ENCODE measurements around the gene TMEM234. TPM values are rescaled to one million over a fixed set of nuclear protein-coding genes. Genes with fewer than 3 reads are reported as not detected.
A peak's percentile ranks its signal among the peaks of the same experiment; 100 is the strongest.

Gene TMEM234
- total and polyA plus RNA-seq, 2 of the 13 experiments (the other 11 are each of a cell fraction or from before 2014, with no cell fraction given): 6.1 to 9.0 TPM

DNA sequence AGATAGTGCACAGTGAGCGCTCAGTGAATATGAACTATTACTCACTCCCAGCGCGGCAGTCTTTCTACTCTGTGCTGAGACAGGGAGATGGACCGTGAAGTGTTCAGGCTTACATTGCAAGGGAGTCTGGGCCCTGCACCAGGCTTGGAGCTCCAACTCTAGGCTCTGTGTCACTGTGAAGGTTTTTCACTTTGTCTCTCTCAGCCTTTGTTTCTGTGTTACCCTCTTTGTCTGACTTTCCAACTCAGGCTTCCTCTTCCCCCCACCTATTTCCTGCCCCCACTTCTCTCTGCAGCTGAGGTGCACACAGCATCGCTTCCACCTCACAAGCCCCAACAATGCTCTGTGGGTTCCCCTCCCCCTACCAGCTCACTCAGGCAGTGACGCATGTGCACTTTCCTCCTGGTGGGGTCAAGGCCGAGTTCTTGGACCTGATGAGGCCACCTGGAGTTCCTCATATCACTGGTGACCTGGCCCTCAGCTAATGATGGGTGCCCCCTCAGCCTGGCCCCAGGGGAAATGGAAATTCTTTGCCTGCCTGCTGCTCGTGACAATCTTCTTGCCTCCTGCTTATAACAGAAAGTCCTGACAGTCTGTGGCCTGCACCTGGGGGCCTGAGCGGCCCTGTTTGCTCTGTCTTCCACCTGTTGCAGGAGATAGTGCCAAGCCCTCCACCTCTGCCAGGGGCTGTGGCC, 27.8 kb upstream of the TMEM234 start (continued):
- TF ChIP-seq, protein P1, sequence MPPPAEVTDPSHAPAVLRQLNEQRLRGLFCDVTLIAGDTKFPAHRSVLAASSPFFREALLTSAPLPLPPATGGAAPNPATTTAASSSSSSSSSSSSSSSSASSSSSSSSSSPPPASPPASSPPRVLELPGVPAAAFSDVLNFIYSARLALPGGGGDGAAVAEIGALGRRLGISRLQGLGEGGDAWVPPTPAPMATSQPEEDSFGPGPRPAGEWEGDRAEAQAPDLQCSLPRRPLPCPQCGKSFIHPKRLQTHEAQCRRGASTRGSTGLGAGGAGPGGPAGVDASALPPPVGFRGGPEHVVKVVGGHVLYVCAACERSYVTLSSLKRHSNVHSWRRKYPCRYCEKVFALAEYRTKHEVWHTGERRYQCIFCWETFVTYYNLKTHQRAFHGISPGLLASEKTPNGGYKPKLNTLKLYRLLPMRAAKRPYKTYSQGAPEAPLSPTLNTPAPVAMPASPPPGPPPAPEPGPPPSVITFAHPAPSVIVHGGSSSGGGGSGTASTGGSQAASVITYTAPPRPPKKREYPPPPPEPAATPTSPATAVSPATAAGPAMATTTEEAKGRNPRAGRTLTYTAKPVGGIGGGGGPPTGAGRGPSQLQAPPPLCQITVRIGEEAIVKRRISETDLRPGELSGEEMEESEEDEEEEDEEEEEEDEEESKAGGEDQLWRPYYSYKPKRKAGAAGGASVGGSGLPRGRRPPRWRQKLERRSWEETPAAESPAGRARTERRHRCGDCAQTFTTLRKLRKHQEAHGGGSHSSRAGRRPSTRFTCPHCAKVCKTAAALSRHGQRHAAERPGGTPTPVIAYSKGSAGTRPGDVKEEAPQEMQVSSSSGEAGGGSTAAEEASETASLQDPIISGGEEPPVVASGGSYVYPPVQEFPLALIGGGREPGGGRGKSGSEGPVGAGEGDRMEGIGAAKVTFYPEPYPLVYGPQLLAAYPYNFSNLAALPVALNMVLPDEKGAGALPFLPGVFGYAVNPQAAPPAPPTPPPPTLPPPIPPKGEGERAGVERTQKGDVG (CRISPR knock-in tag; IDR thresholded peaks at IDR 0.05; ENCODE audit: borderline replicate concordance): no peak
- TF ChIP-seq POGZ (CRISPR knock-in tag; IDR thresholded peaks at IDR 0.05): peak; percentile 73
- no peak for TF ChIP-seq KLF15 (CRISPR knock-in tag; IDR thresholded peaks at IDR 0.05; ENCODE audit: borderline replicate concordance)
- TF ChIP-seq, protein P2, sequence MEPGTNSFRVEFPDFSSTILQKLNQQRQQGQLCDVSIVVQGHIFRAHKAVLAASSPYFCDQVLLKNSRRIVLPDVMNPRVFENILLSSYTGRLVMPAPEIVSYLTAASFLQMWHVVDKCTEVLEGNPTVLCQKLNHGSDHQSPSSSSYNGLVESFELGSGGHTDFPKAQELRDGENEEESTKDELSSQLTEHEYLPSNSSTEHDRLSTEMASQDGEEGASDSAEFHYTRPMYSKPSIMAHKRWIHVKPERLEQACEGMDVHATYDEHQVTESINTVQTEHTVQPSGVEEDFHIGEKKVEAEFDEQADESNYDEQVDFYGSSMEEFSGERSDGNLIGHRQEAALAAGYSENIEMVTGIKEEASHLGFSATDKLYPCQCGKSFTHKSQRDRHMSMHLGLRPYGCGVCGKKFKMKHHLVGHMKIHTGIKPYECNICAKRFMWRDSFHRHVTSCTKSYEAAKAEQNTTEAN (CRISPR knock-in tag; conservative IDR thresholded peaks at IDR 0.05): peak; percentile 83; the same call in 1 of the 2 replicates
- no peak for TF ChIP-seq ZNF558 (CRISPR knock-in tag; IDR thresholded peaks at IDR 0.05; ENCODE audit: borderline replicate concordance)
- TF ChIP-seq HHEX (CRISPR knock-in tag; IDR thresholded peaks at IDR 0.05): 0 out of 2 replicates have a peak, but pooled peaks have one; percentile 40
- TF ChIP-seq TEAD3 (CRISPR knock-in tag; optimal IDR thresholded peaks at IDR 0.05; ENCODE audit: borderline replicate concordance): peak; percentile 66
- no peak for TF ChIP-seq SRSF4 (IDR thresholded peaks at IDR 0.05; ENCODE audit: low read depth, low read length, poor library complexity, severe bottlenecking)
- no peak for TF ChIP-seq HMG20B (CRISPR knock-in tag; conservative IDR thresholded peaks at IDR 0.05)
- TF ChIP-seq, protein P3, sequence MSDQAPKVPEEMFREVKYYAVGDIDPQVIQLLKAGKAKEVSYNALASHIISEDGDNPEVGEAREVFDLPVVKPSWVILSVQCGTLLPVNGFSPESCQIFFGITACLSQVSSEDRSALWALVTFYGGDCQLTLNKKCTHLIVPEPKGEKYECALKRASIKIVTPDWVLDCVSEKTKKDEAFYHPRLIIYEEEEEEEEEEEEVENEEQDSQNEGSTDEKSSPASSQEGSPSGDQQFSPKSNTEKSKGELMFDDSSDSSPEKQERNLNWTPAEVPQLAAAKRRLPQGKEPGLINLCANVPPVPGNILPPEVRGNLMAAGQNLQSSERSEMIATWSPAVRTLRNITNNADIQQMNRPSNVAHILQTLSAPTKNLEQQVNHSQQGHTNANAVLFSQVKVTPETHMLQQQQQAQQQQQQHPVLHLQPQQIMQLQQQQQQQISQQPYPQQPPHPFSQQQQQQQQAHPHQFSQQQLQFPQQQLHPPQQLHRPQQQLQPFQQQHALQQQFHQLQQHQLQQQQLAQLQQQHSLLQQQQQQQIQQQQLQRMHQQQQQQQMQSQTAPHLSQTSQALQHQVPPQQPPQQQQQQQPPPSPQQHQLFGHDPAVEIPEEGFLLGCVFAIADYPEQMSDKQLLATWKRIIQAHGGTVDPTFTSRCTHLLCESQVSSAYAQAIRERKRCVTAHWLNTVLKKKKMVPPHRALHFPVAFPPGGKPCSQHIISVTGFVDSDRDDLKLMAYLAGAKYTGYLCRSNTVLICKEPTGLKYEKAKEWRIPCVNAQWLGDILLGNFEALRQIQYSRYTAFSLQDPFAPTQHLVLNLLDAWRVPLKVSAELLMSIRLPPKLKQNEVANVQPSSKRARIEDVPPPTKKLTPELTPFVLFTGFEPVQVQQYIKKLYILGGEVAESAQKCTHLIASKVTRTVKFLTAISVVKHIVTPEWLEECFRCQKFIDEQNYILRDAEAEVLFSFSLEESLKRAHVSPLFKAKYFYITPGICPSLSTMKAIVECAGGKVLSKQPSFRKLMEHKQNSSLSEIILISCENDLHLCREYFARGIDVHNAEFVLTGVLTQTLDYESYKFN (CRISPR knock-in tag; conservative IDR thresholded peaks at IDR 0.05): peak; percentile 99
- TF ChIP-seq, protein P4, sequence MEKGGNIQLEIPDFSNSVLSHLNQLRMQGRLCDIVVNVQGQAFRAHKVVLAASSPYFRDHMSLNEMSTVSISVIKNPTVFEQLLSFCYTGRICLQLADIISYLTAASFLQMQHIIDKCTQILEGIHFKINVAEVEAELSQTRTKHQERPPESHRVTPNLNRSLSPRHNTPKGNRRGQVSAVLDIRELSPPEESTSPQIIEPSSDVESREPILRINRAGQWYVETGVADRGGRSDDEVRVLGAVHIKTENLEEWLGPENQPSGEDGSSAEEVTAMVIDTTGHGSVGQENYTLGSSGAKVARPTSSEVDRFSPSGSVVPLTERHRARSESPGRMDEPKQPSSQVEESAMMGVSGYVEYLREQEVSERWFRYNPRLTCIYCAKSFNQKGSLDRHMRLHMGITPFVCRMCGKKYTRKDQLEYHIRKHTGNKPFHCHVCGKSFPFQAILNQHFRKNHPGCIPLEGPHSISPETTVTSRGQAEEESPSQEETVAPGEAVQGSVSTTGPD (CRISPR knock-in tag; IDR thresholded peaks at IDR 0.05): no peak
- TF ChIP-seq ZNF354B (CRISPR knock-in tag; IDR thresholded peaks at IDR 0.05): 0 out of 2 replicates have a peak, but pooled peaks have one; percentile 46
- no peak for TF ChIP-seq ZSCAN30 (CRISPR knock-in tag; IDR thresholded peaks at IDR 0.05)
- peak; percentile 87; the same call in 1 of the 2 replicates for TF ChIP-seq SPEN (CRISPR knock-in tag; IDR thresholded peaks at IDR 0.05; ENCODE audit: low read depth)
- TF ChIP-seq TAF15 (IDR thresholded peaks at IDR 0.05; ENCODE audit: low read depth, low read length, poor library complexity, severe bottlenecking): no peak
- TF ChIP-seq ZNF44 (CRISPR knock-in tag; IDR thresholded peaks at IDR 0.05): peak; percentile 62; the same call in 1 of the 2 replicates
- TF ChIP-seq, protein P5, sequence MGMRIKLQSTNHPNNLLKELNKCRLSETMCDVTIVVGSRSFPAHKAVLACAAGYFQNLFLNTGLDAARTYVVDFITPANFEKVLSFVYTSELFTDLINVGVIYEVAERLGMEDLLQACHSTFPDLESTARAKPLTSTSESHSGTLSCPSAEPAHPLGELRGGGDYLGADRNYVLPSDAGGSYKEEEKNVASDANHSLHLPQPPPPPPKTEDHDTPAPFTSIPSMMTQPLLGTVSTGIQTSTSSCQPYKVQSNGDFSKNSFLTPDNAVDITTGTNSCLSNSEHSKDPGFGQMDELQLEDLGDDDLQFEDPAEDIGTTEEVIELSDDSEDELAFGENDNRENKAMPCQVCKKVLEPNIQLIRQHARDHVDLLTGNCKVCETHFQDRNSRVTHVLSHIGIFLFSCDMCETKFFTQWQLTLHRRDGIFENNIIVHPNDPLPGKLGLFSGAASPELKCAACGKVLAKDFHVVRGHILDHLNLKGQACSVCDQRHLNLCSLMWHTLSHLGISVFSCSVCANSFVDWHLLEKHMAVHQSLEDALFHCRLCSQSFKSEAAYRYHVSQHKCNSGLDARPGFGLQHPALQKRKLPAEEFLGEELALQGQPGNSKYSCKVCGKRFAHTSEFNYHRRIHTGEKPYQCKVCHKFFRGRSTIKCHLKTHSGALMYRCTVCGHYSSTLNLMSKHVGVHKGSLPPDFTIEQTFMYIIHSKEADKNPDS (CRISPR knock-in tag; IDR thresholded peaks at IDR 0.05): no peak
